H54 (cell line): Measurements from ENCODE around the gene MTF1.
"Not testable (repeated sequence)": the region's sequence is repeated elsewhere in the genome, so short reads cannot be mapped to it uniquely, and the experiment has no call there.

Experiments used
- DNase-seq: peaks from one replicate; pipeline ENCODE4 v3.0.0; 2011; ENCODE audit warnings: low spot score, mixed read lengths; ENCODE audit not compliant: insufficient read length
- FAIRE-seq: peaks from 3 replicates; lab custom pipeline; 2011; peaks lifted over from hg19 to GRCh38; lab: Jason Lieb, UNC
- POLR2A ChIP-seq: IDR thresholded peaks from 2 replicates; pipeline ENCODE4 v1.6.1; 2011; ENCODE audit warnings: low read depth, mild to moderate bottlenecking, low read length

The MTF1 gene

DNA sequence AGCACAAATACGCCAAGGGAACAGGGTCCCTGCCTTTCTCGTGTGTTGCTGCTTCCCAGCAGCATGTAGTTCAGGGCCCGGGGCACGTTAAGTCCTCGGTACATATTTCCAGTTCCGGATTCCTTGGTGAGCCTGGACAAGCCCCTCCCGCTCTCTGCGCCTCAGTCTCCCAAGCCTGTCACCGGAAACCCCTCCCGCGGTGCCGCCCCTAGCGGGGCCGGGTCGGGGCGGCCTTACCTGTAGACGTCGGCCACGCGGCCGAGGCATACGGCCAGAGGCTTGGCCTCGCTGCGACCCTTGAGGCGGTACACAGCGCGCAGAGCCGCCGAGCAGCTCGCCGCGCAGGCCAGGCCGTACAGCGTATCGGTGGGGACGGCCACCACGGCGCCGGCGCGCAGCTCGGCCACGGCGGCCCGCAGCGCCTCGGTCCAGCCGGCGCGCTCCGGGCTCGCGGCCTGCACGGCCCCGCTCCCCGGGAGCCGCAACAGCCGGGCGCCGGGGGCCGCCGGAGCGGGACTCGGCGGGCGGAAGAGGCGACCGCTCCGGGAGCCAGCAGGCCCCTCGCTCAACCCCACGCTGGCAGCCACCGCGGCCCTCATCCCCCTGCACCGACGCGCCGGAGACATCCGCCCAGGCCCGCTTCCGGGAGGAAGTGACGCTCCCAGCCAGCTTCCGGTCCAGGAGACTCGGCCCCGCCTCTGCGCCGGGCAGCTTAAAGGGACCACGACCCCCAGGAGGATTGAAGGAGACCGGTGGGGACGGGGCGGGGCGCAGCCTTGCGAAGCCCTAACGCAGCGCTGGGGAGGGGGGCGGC is 51.6 kb downstream of the MTF1 start, which contains the start of the genes C1orf122 and YRDC:
Gene C1orf122, plus strand, starts transcription at position 236 of the 814 bp plus-strand sequence. CDS start 615 bp downstream, outside the sequence.
Gene YRDC, minus strand, starts transcription at position 654 of the 814 bp plus-strand sequence. Its CDS starts 28 bp downstream, at position 626.
- FAIRE-seq: no peak
- peak; percentile 52 for TF ChIP-seq POLR2A
- DNase-seq: peak; percentile 98

DNA sequence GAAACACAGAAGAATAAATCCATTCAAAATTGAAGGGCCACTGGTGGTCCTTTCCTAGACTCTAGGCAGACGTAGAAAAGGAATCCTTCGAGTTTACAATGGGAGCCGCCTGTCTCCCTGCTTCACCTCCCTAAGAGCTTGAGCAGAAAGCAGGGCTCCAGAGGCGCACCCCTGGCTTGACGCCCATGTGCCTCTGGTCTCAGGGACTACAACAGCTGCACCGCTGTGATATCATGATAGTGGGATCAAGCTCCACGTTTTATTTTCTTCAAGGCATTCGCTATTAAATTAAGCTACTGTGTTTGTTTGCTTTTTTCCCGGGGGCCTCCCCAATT is 52.2 kb downstream of the MTF1 start:
- FAIRE-seq: no peak
- DNase-seq: no peak
- no peak for TF ChIP-seq POLR2A

DNA sequence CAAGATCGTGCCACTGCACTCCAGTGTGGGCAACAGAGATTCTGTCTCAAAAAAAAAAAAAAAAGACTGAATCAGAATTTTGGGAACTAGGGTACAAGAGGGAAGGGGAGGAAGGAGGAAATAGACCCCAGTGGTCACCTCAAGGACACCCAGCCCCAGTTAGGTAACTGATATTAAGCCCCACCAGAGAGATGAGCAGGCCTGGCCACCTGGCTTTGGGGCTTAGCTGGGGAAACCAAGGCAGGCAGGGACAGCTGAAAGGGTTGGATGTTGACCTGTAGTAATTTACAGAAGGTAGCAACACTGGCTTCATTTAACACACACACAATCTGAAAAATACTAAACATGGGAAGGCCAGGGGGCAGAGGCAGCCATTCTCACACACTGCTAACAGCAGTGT is 57.0 kb downstream of the MTF1 start:
- no peak for TF ChIP-seq POLR2A
- no peak for FAIRE-seq
- no peak for DNase-seq

GRCh38 chr1:37797750-37798345 is 61.5 kb downstream of the MTF1 start:
- FAIRE-seq (no peak), DNase-seq (no peak)
- no peak for TF ChIP-seq POLR2A

- FAIRE-seq (no peak), DNase-seq (no peak)
- TF ChIP-seq POLR2A: no peak
These were observed 63.9 kb downstream of the MTF1 start for GRCh38 chr1:37795340-37796125.

DNA sequence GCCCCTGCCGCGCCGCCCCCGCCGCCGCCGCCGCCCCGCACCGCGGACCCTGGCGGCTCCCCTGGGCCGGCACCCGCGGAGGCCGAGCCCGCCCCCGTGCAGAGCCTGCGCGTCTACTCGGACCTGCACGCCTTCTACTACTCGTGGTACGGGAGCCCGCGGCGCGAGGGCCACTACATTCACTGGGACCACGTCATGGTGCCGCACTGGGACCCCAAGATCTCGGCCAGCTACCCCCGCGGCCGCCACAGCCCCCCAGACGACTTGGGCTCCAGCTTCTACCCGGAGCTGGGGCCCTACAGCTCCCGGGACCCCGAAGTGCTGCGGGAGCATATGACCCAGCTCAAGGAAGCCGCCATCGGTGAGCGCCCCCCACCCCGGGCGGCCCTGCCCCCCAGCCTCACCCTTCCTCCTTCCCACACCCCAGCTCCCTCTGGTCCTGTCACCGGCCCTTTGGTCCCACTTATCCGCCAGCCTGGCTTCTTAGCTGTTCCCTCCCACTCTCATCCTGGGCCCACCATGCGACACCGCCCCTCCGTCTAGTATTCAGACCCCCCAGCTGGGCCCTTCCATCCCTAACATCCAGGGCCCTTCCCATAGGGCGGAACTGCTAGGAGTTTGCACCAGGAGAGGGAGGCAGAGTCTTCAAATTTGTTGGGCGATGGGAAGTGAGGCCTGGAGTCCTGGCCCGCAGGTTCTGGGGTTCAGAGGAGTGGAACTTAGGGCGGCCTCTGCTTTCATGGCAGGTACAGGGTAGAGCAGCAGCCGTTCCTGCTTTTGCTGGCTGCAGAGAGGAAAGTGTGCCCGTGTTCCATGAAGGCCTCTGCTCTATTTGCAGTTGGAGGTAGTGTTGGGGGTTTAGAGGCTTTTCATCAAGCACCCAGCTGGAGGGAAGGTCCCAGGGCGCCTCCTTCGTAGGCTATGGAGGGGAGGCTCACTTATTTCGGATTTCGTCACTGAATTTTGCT is 64.7 kb downstream of the MTF1 start:
- TF ChIP-seq POLR2A: no peak
- FAIRE-seq (no peak), DNase-seq (no peak)

DNA sequence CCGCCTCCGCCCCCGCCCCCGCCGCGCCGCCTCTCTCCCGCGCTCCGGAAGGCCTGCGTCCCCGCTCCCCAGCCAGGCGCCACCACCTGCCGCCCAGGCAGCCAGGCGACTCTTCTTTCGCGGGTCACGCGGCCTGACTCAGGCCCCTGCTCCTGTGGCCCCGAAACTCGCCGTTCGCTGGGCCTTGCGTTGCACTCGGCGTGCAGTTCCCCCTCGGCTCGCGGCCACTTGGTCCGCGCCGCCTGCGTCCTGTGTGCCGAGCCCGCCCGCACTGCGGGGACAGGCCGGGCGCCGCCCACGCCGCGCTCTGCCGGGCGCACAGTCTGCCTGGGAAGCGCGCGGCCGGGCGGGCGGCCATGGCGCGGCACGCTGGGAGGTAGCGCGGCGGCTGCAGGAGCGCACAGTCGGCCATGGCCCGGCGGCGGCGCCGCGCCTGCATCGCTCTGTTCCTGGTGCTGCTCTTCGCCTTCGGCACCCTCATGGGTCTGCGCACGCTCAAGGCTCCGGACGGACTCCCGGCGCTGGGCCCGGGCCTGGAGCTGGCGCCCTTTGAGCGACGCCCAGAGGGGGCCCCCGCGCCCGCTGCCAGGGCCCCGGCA is 65.5 kb downstream of the MTF1 start, which contains the start of gene MANEAL:
Gene MANEAL, plus strand, starts transcription at position 75 of the 599 bp plus-strand sequence. Its CDS starts 336 bp downstream, at position 411.
- TF ChIP-seq POLR2A: no peak
- DNase-seq (peak; percentile 82), FAIRE-seq (no peak)

- DNase-seq (no peak), FAIRE-seq (no peak)
- no peak for TF ChIP-seq POLR2A
These were observed 66.3 kb downstream of the MTF1 start for GRCh38 chr1:37792943-37793686.

GRCh38 chr1:37782491-37782890 is 76.9 kb downstream of the MTF1 start:
- DNase-seq (no peak), FAIRE-seq (no peak)
- TF ChIP-seq POLR2A: no peak

- TF ChIP-seq POLR2A: no peak
- DNase-seq (no peak), FAIRE-seq (no peak)
These were observed 80.7 kb downstream of the MTF1 start for GRCh38 chr1:37778654-37779053.

DNA sequence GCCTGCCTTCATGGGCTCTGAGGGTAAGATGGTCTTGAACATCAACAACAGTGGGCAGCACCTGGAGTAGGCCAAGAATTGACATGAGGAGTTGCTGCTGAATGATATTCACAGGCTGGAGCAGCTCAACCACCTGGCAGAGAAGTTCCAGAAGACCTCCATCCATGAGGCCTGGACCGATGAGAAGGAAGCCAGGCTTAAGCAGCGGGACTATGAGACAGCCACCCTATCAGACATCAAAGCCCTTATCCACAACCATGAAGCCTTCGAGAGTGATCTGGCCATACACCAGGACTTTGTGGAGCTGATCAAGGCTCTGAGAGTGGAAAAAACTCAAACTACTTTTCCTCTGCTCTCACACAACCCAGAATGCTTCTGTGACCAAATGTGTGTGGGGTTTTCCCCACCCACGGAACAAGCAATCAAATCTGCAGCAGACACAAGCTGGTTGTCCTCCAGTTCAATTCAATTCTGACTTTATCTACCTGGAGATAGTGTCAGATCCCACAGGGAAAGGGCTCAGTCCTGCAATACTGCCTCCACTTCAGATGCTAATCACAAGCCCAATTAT is 82.4 kb downstream of the MTF1 start:
- DNase-seq (no peak), FAIRE-seq (no peak)
- no peak for TF ChIP-seq POLR2A

DNA sequence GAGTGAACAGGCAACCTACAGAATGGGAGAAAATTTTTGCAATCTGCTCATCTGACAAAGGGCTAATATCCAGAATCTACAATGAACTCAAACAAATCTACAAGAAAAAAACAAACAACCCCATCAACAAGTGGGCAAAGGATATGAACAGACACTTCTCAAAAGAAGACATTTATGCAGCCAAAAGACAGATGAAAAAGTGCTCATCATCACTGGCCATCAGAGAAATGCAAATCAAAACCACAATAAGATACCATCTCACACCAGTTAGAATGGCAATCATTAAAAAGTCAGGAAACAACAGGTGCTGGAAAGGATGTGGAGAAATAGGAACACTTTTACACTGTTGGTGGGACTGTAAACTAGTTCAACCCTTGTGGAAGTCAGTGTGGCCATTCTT is 88.0 kb downstream of the MTF1 start:
- DNase-seq, FAIRE-seq: not testable (repeated sequence)
